ENCODE results near the gene UBR1. TPM values are rescaled to one million over a fixed set of nuclear protein-coding genes. Genes with fewer than 3 reads are reported as not detected.
"Not testable (repeated sequence)": the region's sequence is repeated elsewhere in the genome, so short reads cannot be mapped to it uniquely, and the experiment has no call there.

The UBR1 gene
- total and polyA plus RNA-seq, 10 of the 15 experiments (the other 5 are each of a cell fraction or from before 2014, with no cell fraction given), result 4.5 to 27.5 (median 16.7) TPM

- SMC1A ChIA-PET (ENCODE audit: uncharacterized antibody, unreplicated experiment), result interaction anchor here (0.9 to 1.2 kb wide), 5 partner anchors 15 to 167 kb away, joined by 3 to 4 read pairs (median 3); no protein-coding TSS in a partner anchor
- DNase-seq (ENCODE audit: low read depth, low spot score); RAD21 ChIA-PET (ENCODE audit: unreplicated experiment); in situ Hi-C loops (cut with MboI); H3K4me2 ChIP-seq (ENCODE audit: control insufficient read depth, insufficient read depth); BruUV-seq (replicated peaks); H3K36me3 ChIP-seq (ENCODE audit: control insufficient read depth in 2 of 2, insufficient read depth in 2 of 2, low read length in 1 of 2); H3K4me3 ChIP-seq; intact Hi-C loops (cut with micrococcal nuclease; ENCODE audit: unreplicated experiment); H3K27me3 ChIP-seq (replicated peaks in 1 of 2; ENCODE audit: control insufficient read depth in 2 of 2, insufficient read depth in 2 of 2, low read length in 1 of 2); H3K9me3 ChIP-seq (replicated peaks; ENCODE audit: control insufficient read depth, insufficient read depth, low read length); FAIRE-seq; H2AFZ ChIP-seq (ENCODE audit: control insufficient read depth, low read depth, low read length); H3K79me2 ChIP-seq (ENCODE audit: control insufficient read depth, insufficient read depth, low read length); H3K27ac ChIP-seq (ENCODE audit: control insufficient read depth, insufficient read depth); ATAC-seq; H4K20me1 ChIP-seq (ENCODE audit: control insufficient read depth, insufficient read depth); H3K9ac ChIP-seq (ENCODE audit: control insufficient read depth, insufficient read depth, low read length); POLR2A ChIA-PET; H3K4me1 ChIP-seq (ENCODE audit: control insufficient read depth, insufficient read depth, low read length): not testable (repeated sequence)
- CTCF ChIA-PET, result interaction anchor here (1.0 to 1.1 kb wide), 2 partner anchors 32 to 39 kb away, joined by 3 read pairs; no protein-coding TSS in a partner anchor
- TF ChIP-seq ZBTB33 (IDR thresholded peaks at IDR 0.05), result peak; percentile 65; the same call in 1 of the 2 replicates
- WGBS (ENCODE audit: insufficient coverage, insufficient replicate concordance, low lambda C conversion rate, missing lambda C conversion rate), result 50% methylated on average over 1 of the region's 1 CpG
Measured at GRCh38 chr15:42893911-42894310, 211.9 kb downstream of the UBR1 start.

Small RNAs within 50 kb of the gene (small RNA-seq; reads per million reads assigned to genes)
- not detected for gene AC068724.2

Other genes with a start within 250 kb of the UBR1 start
- gene TTBK2, start 185.3 kb downstream of the UBR1 start, total RNA-seq (2014; rRNA removed), result 3.1 and 4.9 TPM in 2 replicates
- gene TTBK2, start 185.3 kb downstream of the UBR1 start, total RNA-seq (2014; rRNA removed; fragmentation: Illumina TruSeq; extraction: Trizol), result 4.4 and 4.8 TPM in 2 replicates
- gene TTBK2, start 185.3 kb downstream of the UBR1 start, total RNA-seq (2021), result 9.1 and 9.7 TPM in 2 replicates
- 6.2 and 7.6 TPM in 2 replicates for gene TTBK2, start 185.3 kb downstream of the UBR1 start, polyA plus RNA-seq (2011; rRNA removed)
- 3.8 and 4.1 TPM in 2 replicates for gene TTBK2, start 185.3 kb downstream of the UBR1 start, polyA plus RNA-seq (2014; fragmentation: Illumina TruSeq; extraction: Trizol)
- gene TTBK2, start 185.3 kb downstream of the UBR1 start, polyA plus RNA-seq (2014; fragmentation: Nextera tagmentation; extraction: Ambion mirVana), result under 1 TPM; 0.66 to 0.82 TPM
- gene TTBK2, start 185.3 kb downstream of the UBR1 start, polyA plus RNA-seq (2014; rRNA removed), result 3.2 and 3.9 TPM in 2 replicates
- gene TTBK2, start 185.3 kb downstream of the UBR1 start, polyA plus RNA-seq (2016; fragmentation: Nextera tagmentation; extraction: Ambion mirVana), result 1 to 10 TPM; 3.6 to 4.2 TPM
- 26.6 and 26.8 TPM in 2 replicates for gene TMEM62, start 27.5 kb upstream of the UBR1 start, total RNA-seq (2014; rRNA removed)
- gene TMEM62, start 27.5 kb upstream of the UBR1 start, total RNA-seq (2014; rRNA removed; fragmentation: Illumina TruSeq; extraction: Trizol), result 23.6 and 24.1 TPM in 2 replicates
- 15.8 and 18.3 TPM in 2 replicates for gene TMEM62, start 27.5 kb upstream of the UBR1 start, total RNA-seq (2021)
- gene TMEM62, start 27.5 kb upstream of the UBR1 start, polyA plus RNA-seq (2011; rRNA removed), result 15.7 and 19.1 TPM in 2 replicates
- 19.1 and 20.3 TPM in 2 replicates for gene TMEM62, start 27.5 kb upstream of the UBR1 start, polyA plus RNA-seq (2014; fragmentation: Illumina TruSeq; extraction: Trizol)
- gene TMEM62, start 27.5 kb upstream of the UBR1 start, polyA plus RNA-seq (2014; fragmentation: Nextera tagmentation; extraction: Ambion mirVana), result 1 to 10 TPM; 7.0 to 9.7 TPM
- gene TMEM62, start 27.5 kb upstream of the UBR1 start, polyA plus RNA-seq (2014; rRNA removed), result 14.1 and 15.6 TPM in 2 replicates
- gene TMEM62, start 27.5 kb upstream of the UBR1 start, polyA plus RNA-seq (2016; fragmentation: Nextera tagmentation; extraction: Ambion mirVana), result 10 to 100 TPM; 11.6 to 12.5 TPM
- gene CCNDBP1, start 79.4 kb upstream of the UBR1 start, total RNA-seq (2014; rRNA removed), result 42.3 and 48.5 TPM in 2 replicates
- 40.8 and 41.4 TPM in 2 replicates for gene CCNDBP1, start 79.4 kb upstream of the UBR1 start, total RNA-seq (2014; rRNA removed; fragmentation: Illumina TruSeq; extraction: Trizol)
- 31.9 and 34.3 TPM in 2 replicates for gene CCNDBP1, start 79.4 kb upstream of the UBR1 start, total RNA-seq (2021)
- gene CCNDBP1, start 79.4 kb upstream of the UBR1 start, polyA plus RNA-seq (2011; rRNA removed), result 86.7 and 112 TPM in 2 replicates
- gene CCNDBP1, start 79.4 kb upstream of the UBR1 start, polyA plus RNA-seq (2014; fragmentation: Illumina TruSeq; extraction: Trizol), result 45.2 and 54.0 TPM in 2 replicates
- 10 to 100 TPM; 30.1 to 39.2 TPM for gene CCNDBP1, start 79.4 kb upstream of the UBR1 start, polyA plus RNA-seq (2014; fragmentation: Nextera tagmentation; extraction: Ambion mirVana)
- 36.3 and 42.1 TPM in 2 replicates for gene CCNDBP1, start 79.4 kb upstream of the UBR1 start, polyA plus RNA-seq (2014; rRNA removed)
- 10 to 100 TPM; 61.0 to 68.8 TPM for gene CCNDBP1, start 79.4 kb upstream of the UBR1 start, polyA plus RNA-seq (2016; fragmentation: Nextera tagmentation; extraction: Ambion mirVana)
- not detected in 2 replicates for gene EPB42, start 115.0 kb upstream of the UBR1 start, total RNA-seq (2014; rRNA removed)
- not detected in 2 replicates for gene EPB42, start 115.0 kb upstream of the UBR1 start, total RNA-seq (2014; rRNA removed; fragmentation: Illumina TruSeq; extraction: Trizol)
- gene EPB42, start 115.0 kb upstream of the UBR1 start, total RNA-seq (2021), result not detected in 2 replicates
- gene EPB42, start 115.0 kb upstream of the UBR1 start, polyA plus RNA-seq (2011; rRNA removed), result not detected in 2 replicates
- not detected in 2 replicates for gene EPB42, start 115.0 kb upstream of the UBR1 start, polyA plus RNA-seq (2014; fragmentation: Illumina TruSeq; extraction: Trizol)
- gene EPB42, start 115.0 kb upstream of the UBR1 start, polyA plus RNA-seq (2014; fragmentation: Nextera tagmentation; extraction: Ambion mirVana), result not detected
- gene EPB42, start 115.0 kb upstream of the UBR1 start, polyA plus RNA-seq (2014; rRNA removed), result not detected in 2 replicates
- gene EPB42, start 115.0 kb upstream of the UBR1 start, polyA plus RNA-seq (2016; fragmentation: Nextera tagmentation; extraction: Ambion mirVana), result not detected
- gene TGM5, start 160.9 kb upstream of the UBR1 start, total RNA-seq (2014; rRNA removed), result 4.5 and 5.6 TPM in 2 replicates
- gene TGM5, start 160.9 kb upstream of the UBR1 start, total RNA-seq (2014; rRNA removed; fragmentation: Illumina TruSeq; extraction: Trizol), result 4.2 and 5.0 TPM in 2 replicates
- 4.4 and 5.6 TPM in 2 replicates for gene TGM5, start 160.9 kb upstream of the UBR1 start, total RNA-seq (2021)
- gene TGM5, start 160.9 kb upstream of the UBR1 start, polyA plus RNA-seq (2011; rRNA removed), result 25.1 and 27.1 TPM in 2 replicates
- gene TGM5, start 160.9 kb upstream of the UBR1 start, polyA plus RNA-seq (2014; fragmentation: Illumina TruSeq; extraction: Trizol), result 5.3 and 6.5 TPM in 2 replicates
- 1 to 10 TPM; 5.0 to 6.1 TPM for gene TGM5, start 160.9 kb upstream of the UBR1 start, polyA plus RNA-seq (2014; fragmentation: Nextera tagmentation; extraction: Ambion mirVana)
- gene TGM5, start 160.9 kb upstream of the UBR1 start, polyA plus RNA-seq (2014; rRNA removed), result 5.1 and 6.6 TPM in 2 replicates
- 1 to 10 TPM; 7.8 to 8.5 TPM for gene TGM5, start 160.9 kb upstream of the UBR1 start, polyA plus RNA-seq (2016; fragmentation: Nextera tagmentation; extraction: Ambion mirVana)
- not detected in 2 replicates for gene TGM7, start 196.2 kb upstream of the UBR1 start, total RNA-seq (2014; rRNA removed)
- gene TGM7, start 196.2 kb upstream of the UBR1 start, total RNA-seq (2014; rRNA removed; fragmentation: Illumina TruSeq; extraction: Trizol), result not detected in 2 replicates
- not detected in 2 replicates for gene TGM7, start 196.2 kb upstream of the UBR1 start, total RNA-seq (2021)
- not detected in 2 replicates for gene TGM7, start 196.2 kb upstream of the UBR1 start, polyA plus RNA-seq (2011; rRNA removed)
- not detected in 2 replicates for gene TGM7, start 196.2 kb upstream of the UBR1 start, polyA plus RNA-seq (2014; fragmentation: Illumina TruSeq; extraction: Trizol)
- gene TGM7, start 196.2 kb upstream of the UBR1 start, polyA plus RNA-seq (2014; fragmentation: Nextera tagmentation; extraction: Ambion mirVana), result not detected
- not detected in 2 replicates for gene TGM7, start 196.2 kb upstream of the UBR1 start, polyA plus RNA-seq (2014; rRNA removed)
- gene TGM7, start 196.2 kb upstream of the UBR1 start, polyA plus RNA-seq (2016; fragmentation: Nextera tagmentation; extraction: Ambion mirVana), result not detected
- 11.3 and 14.1 TPM in 2 replicates for gene LCMT2, start 224.5 kb upstream of the UBR1 start, total RNA-seq (2014; rRNA removed)
- gene LCMT2, start 224.5 kb upstream of the UBR1 start, total RNA-seq (2014; rRNA removed; fragmentation: Illumina TruSeq; extraction: Trizol), result 14.1 and 17.2 TPM in 2 replicates
- 14.8 TPM in 2 replicates for gene LCMT2, start 224.5 kb upstream of the UBR1 start, total RNA-seq (2021)
- 14.0 and 15.0 TPM in 2 replicates for gene LCMT2, start 224.5 kb upstream of the UBR1 start, polyA plus RNA-seq (2011; rRNA removed)
- gene LCMT2, start 224.5 kb upstream of the UBR1 start, polyA plus RNA-seq (2014; fragmentation: Illumina TruSeq; extraction: Trizol), result 16.4 and 18.8 TPM in 2 replicates
- gene LCMT2, start 224.5 kb upstream of the UBR1 start, polyA plus RNA-seq (2014; fragmentation: Nextera tagmentation; extraction: Ambion mirVana), result 1 to 10 TPM; 2.1 to 2.4 TPM
- 10.9 and 11.0 TPM in 2 replicates for gene LCMT2, start 224.5 kb upstream of the UBR1 start, polyA plus RNA-seq (2014; rRNA removed)
- 10 to 100 TPM; 15.3 to 16.6 TPM for gene LCMT2, start 224.5 kb upstream of the UBR1 start, polyA plus RNA-seq (2016; fragmentation: Nextera tagmentation; extraction: Ambion mirVana)

All from GM12878 (cell line).